EL (cell line): ENCODE measurements around the gene SLAMF9.
"Not testable (repeated sequence)": the region's sequence is repeated elsewhere in the genome, so short reads cannot be mapped to it uniquely, and the experiment has no call there.

ENCODE experiments used
- DNase-seq: peaks from one replicate; pipeline ENCODE4 v3.0.0-alpha.2; 2016

Gene SLAMF9

GRCh38 chr1:159920202-159920601 is 33.8 kb downstream of the SLAMF9 start:
- DNase-seq = no peak

- DNase-seq = no peak
These were observed 34.7 kb downstream of the SLAMF9 start for GRCh38 chr1:159919236-159919865.

DNA sequence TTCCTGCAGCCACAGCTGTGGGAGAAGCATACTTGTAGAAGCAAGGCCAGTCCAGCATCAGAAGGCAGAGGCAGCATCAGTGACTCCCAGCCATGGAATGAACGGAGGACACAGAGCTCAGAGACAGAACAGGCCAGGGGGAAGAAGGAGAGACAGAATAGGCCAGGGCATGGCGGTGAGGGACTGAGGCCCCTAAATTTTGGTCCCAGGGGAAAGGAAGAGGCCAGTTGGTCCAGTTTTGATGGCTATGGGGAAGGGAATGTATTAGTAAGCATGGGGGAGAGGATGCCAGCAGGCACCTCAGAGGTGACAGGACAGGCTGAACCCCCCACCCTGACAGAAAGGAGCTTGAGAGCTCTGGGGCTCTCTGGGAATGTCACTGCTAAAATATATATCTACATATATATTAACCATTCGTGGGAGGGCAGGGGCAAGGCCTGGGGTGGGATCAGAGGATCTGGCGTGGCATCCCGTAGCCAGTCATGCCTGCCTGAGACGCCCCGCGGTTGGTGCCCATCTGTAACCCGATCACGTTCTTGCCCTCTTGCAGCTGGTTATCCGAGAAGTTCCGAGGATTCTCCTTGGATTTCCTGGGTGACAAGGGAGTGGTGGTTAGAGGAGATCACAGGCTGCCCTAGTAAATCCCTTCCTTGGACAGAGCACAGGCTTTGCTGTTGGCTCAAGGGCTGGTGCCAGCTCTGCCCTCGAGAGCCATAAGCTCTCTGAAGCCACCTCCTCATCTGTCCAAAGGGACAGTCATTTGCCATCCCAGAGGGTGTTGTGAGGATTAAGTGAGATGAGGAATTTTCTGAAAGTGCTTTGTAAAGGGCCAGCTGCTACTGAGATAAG is 35.5 kb downstream of the SLAMF9 start:
- peak; percentile 48 for DNase-seq

- no peak for DNase-seq
These were observed 36.3 kb downstream of the SLAMF9 start for GRCh38 chr1:159917533-159918351.

DNA sequence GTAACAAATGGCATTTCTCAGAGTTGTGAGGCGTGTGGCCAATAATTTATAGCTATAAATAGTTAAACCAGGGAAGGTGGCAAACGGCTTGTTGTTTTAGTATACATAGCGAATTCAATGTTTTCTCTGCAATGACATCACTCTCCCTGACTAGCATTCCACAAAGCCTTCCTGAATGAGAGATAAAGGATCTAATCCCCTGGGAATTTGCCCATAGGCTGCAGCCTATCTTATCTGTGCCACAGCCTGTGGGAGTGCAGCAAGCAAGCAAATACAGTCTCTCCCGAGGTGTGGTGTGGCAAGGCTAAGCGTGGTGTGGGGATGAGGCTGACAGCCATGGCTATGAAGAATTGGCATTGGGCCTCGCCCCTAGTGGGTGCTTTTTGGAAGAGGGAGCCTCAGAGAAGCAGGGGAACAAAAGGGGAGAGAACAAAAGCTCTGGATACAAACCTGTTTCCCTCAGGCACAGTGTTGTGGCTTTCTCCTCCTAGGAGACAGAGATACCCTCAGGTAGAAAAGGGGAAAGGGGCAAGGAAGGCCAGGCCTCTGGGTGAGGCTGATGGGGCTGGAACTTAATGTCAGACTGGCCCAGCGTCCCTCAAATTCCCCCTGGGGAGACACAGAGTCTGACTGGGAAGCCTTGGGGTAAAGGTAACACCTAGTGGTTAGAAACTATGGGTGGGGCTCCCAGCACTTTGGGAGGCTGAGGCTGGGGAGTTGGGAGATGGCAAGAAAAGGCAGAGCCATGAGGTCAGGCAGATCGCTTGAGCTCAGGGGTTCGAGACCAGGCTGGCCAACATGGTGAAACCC is 37.6 kb downstream of the SLAMF9 start:
- DNase-seq = peak; percentile 99

DNA sequence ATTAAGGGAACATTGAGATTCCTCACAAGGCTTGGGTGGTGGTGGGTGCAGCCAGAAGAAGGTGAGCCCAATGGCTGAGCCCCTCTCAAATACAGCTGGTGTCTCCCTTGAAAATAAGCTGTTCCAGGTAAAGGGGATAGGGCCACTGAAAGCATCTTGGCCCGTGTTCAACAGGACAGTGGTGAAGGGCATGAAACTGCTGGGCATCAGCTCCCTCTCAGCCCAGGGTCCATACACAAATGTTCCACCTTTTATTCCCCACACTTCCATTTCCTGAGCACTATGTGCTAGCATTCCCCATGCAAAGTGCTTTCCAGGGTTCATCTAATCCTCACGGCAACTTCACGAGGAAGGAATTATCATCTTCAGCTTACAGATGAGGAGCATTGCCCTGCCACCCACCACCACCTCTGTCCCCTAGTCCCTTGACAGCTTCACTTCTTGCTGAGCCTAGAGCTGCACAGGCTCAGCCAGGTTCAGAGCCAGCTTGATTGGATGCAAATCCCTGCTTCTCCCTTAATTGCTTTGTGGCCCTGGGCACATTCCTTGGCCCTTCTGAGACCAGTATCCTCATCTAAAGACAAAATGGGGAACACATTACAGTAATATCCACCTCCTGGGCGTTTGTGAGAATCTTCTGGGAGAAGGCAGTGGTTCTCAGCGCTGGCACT is 38.3 kb downstream of the SLAMF9 start:
- DNase-seq = no peak

- DNase-seq = no peak
These were observed 39.6 kb downstream of the SLAMF9 start for GRCh38 chr1:159914252-159915018.

GRCh38 chr1:159913451-159914192 is 40.4 kb downstream of the SLAMF9 start:
- no peak for DNase-seq

DNA sequence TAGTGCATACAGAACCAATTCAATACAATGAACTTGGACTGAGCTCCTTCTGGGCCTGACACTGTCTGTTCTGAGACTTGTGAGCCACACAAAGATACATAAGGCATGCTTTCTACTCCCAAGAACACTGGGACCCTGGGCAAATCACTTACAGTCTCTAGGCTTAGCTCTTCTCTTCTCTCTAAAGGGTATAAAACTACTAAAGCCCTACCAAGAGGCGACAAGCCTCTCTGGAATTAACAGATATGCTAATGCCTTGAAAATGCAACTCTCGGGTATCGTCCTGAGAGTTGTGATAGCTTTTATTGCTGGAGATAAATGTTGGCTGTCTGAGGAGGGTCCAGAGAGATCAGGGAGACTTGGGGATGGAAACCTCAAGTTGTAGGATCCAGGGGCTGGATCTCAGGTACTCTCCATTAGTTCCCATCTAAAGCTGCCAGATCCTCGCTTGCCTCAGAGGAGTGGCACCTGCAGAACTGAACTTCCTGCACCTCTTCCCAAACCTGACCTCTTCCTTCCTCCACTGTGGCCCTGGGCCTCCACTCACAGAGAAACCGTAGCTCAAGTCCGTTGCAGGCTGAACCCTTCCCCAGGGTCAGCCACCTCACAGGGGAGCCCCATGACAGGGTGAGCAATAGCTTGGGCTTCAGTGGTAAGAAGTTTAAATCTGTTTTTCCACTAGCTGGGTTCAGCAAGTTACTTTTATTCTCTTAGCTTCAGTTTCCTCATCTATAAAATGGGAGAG is 42.5 kb downstream of the SLAMF9 start:
- DNase-seq = no peak

DNA sequence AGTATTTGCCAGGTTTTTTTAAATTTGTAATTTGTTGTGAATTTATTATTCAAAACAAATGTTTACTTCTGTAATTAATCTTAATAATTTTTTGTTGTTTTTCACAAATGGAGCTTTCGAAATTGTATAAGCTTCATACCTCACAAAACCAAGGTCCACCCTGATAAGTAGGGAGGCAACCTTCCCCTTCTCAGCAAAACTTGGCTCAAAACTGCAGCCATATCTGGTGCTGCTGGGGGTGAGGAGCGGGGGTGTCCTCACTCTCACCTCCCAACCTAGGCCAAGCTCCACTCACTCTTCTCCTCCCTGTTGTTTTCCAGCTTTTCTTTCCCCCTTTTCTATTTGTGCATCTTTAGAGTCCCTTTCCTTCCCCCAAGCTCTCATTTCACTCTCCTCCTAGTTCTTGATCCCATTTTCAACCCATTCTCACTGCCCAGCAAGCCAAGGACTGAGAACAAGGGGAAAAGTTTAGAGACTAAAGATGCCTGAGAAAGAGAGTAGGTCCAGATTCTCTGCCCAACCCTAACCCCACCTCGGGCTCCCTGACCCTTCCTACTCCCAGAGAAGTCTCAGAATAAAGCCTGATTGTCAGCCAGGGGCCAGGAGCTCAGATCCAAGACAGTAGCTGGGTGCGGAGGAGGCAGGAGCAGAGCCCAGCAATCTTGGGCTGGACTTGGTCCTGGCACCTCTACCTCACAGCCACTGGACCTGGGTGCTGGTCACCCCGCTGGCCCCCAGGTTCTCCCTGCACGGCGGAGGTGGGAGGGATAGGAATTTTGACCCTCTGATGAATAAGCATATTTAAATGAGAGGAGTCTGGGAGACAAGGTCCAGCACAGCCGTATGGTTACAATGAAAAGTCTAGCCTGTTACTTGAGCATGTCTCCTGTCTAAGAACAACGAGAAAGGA is 45.8 kb downstream of the SLAMF9 start:
- no peak for DNase-seq

DNA sequence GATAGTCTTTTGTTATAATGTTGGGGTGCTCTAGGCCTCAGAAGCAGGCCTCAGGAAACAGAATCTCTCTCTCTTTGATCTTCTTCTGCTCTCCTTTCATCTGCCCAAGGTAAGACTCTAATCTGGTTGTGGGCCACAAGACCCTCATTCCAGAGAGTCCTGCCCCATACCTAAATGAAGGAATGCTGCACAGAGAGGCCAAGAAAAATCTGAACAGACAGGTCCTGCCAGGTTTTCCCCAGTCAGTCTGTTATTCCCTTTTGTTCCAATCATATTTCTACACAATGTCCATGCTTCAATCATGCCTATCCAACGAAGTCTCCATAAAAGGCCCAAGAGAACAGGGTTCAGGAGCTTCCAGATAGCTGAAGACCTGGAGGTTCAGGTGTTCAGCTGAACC is 47.1 kb downstream of the SLAMF9 start:
- no peak for DNase-seq

- DNase-seq = not testable (repeated sequence)
These were observed 50.0 kb downstream of the SLAMF9 start for GRCh38 chr1:159904036-159904435.

DNA sequence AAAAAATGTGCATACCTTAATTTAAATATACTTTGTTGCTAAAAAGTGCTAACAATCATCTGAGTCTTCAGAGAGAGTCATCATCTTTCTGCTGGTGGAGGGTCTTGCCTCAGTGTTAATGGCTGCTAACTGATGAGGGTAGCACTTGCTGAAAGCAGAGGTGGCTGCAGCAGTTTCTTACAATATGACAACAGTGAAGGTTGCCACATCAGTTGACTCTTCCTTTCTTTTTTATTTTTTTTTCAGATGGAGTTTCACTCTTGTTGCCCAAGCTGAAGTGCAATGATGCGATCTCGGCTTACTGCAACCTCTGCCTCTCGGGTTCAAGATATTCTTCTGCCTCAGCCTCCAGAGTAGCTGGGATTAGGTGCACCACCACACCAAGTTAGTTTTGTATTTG is 51.5 kb downstream of the SLAMF9 start:
- no peak for DNase-seq
